NCI-H1694 treated with DMSO at 0.1 percent for 48 hours (cell line): Measurements from ENCODE around the gene BMP2.

Experiments used
- DNase-seq: peaks from one replicate; lab custom pipeline; 2025; lab: John Stamatoyannopoulos, UW

BMP2 gene

GRCh38 chr20:6767536-6768227 is at the start of gene BMP2:
BMP2 (plus strand) TSS chr20:6767686; CDS start chr20:6770127, 2,441 bp downstream.
- peak; percentile 11 for DNase-seq

DNA sequence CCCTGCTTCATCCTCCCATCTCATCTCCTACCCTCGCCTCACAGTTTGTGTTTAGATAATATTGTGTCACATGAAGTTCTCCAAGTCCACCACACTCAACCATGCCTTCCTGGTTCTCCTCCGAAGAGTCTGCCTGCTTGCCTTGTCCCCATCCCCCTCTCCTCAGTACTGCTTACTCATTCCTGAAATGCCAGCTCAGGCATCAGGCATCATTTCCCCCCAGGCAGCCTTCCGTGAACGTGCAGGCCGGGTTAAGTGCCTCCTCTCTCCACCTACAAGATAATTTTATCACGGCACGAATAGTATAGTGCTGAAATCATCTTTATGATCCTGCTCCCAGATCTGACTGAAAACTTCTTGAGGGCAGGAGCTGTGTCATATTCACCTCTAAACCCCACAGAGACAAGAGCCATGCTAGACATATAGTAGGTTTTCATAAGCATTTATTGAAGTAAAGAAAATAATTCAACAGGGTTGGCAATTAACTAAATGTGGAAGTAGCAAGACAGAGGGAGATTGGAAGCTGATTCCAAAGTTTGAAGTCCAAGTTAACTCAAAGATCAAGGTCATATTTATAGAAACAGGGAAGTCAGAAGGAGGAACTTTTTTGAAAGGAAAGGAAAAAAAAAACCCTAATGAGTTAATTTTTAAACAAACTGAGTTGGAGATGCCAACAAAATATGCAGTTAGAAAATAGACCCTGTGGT is 48.7 kb upstream of the BMP2 start:
- no peak for DNase-seq

DNA sequence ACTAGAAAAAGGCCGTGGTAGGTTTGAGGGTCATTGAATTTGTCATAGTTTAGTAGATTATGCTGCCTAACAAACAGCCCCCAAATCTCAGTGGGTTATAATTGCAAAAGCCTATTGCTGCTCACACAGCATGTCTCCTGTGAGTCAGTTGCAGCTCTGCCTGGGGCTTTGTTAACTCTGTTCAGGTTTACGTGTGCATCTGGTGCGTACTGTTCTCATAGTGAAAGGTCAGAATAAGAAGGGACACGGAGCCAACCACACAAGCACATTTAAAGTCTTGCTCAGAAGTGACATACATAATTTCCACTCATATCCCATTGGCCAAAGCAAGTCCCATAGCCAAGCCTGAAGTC is 48.1 kb upstream of the BMP2 start:
- DNase-seq: no peak

GRCh38 chr20:6726761-6727160 is 40.7 kb upstream of the BMP2 start:
- no peak for DNase-seq

DNA sequence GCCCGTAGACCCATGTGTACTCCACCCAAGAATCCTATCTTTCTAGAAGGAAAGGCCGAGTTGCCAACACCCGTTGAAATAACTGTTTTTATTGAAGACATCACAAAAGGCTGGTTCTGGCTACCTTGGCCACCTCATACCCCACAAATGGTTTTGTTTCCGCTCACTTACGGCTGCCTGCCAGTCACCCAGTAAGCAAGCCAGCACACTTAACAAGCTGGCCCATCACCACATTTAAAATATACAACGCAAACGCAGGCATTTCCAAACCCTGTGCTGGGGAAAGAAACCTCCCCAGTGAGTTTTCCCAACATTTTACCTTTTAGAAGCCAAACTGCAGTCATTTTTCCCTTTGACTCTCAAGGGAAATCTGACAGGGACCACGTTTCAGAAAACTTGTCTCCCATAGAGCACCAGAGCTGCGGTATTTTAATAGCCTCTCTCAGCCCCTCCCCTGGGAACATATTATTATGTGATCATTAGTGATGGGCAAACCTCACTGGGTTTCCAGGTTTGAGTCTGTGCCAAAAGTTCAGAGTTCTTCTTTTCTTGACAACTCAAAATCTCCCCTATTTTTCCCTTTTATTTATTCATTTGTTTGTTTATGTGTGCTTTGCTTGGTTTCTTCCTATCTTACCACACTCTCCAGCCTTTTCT is 36.7 kb upstream of the BMP2 start:
- DNase-seq: no peak

- DNase-seq: no peak
These were observed 35.5 kb upstream of the BMP2 start for GRCh38 chr20:6732001-6732447.

DNA sequence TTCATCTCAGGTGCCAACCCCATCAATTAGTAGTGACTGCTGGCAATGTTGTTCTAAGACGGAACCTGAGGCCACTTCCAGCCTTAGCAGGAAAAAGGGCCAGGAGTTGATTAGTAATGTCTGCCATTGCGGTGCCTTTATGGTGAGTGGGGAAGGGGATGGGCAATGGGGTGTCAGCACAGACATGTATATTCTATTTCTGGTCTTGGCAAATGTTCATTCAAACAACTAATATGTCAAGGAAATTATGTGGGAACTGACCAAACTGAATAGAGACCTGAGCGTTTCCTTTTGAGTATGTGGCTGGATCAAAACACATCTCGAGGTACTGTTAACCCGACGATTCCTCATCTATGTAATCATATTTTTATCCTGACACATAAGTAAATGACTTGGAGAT is 34.6 kb upstream of the BMP2 start:
- DNase-seq: no peak

DNA sequence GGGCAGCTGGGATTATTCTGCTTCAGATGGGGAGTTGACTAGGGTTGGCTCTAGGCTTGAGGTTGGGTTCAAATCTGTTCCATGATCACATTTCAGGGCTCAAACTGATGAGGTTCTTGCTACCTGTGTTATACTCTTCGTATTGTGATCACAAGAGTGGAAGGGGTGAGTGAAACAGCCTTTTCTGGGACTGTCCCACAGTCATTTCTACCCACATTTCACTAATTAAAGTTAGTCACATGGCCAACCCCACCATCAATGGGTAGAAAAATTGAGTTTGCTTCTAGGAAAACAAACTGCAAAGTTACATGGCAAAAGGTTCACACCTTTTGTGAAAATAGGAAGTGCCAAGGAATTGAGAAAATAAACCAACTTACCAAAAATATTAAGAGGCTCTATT is 33.5 kb upstream of the BMP2 start:
- no peak for DNase-seq

DNA sequence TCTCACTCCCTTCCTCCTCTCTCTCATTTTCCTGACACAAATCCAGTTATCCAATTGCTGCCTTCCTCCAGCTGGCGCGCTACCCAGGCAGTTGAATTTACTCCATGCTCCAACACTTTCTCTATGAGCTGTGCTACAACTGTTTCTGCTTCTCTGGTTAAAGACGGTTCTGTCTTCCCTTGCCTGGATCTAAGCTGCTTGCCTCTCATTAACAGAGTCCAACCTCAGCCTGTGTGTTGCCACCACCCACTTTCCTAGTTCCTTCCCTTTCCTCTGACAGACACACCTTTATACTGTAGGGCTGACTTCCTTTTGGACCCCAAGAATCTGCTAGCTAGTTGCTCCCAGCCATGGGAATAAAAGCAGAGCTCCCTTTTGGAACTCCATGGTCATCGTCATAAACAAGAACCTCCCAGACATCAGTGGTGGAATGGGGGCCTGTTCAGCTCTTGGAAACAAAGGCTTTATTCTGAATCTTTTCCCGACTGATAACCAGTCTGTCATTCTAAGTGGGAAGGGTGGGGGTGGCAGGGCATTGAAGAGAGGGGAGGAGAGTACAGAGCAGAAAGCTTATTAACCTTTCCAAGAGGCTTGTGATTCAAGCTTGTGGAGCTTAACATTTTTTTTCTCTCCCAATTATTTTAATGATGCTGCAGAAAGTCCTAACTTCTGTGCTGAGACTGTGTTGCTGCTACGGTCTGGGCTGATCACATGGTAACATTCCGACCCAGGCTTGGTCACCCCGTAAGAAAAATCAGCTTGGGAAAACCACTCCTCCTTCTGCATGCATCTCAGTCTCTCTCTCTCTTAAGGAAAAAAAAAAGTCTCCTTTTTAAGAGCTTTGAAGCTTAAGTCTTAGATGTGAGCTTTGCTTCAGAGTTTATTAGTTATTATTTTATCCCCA is 31.3 kb upstream of the BMP2 start:
- DNase-seq: no peak

- DNase-seq: no peak
These were observed 28.1 kb upstream of the BMP2 start for GRCh38 chr20:6739406-6739805.

DNA sequence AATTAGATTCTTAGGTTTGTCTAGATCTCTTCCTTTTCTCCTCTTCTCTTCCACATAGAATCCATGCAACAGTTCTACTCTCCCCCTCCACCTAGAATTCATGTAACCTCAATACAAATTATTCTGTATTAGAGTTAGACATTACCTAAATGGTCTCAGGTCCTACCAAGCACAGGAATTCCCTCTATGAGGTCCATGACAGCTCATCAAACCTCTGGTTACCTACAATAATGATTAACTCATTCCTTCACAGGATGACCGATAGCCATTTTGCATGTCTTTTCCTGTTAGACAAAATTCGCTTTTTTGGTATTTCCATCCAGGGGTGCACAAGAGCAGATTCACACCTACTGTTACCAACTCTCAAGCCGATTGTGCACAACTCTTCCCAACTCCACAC is 27.4 kb upstream of the BMP2 start:
- DNase-seq: no peak

- no peak for DNase-seq
These were observed 23.3 kb upstream of the BMP2 start for GRCh38 chr20:6744180-6744579.

- DNase-seq: no peak
These were observed 22.7 kb upstream of the BMP2 start for GRCh38 chr20:6744805-6745204.

DNA sequence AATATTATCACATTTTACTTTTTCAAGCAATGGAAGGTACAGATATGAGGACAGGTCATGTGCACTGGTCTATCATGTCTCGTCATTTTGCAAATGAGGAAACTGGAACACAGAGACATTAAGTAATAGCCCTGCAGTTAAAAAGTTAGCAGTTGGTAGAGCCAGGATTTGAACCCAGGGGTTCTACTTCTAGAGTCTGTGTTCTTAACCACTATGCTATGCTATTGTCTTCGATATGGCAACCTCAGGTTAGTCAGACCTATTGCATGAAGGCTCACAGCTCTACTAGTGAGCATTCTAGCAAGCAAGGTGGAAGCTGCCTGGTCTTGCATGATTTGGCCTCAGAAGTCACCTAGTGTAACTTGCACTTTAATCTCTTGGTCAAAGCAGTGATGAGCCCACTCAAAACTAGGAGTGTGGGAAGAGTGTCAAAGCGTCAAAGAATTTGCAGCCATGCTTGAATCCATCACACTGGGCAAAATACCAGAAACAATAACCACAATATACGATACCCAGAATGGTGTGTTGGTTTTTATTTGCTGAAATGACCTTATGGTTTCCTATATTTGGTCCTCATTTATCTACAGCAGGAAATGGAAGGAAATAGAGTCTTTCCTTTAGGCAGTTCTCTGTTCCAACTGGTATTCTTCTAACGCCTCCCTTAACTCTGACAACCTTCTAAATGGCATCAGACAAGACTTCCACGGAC is 20.4 kb upstream of the BMP2 start:
- no peak for DNase-seq

DNA sequence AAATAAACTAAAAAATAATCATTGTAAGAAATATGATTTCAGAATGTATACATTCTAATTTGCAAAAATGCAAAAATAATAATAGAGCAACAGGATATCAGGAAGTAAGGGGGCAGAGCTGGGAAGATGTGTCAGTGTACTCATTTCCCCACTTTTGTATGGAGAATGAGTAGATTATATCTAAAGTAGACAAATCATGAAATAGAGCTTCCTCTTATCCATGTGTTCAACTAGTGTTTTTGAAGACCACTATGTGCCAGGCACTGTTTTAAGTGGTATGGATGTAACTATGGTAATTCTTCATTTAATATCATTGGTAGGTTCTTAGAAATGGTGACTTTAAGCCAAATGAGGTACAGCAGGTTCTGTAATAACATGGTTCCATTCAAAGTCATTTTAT is 17.0 kb upstream of the BMP2 start:
- DNase-seq: no peak

DNA sequence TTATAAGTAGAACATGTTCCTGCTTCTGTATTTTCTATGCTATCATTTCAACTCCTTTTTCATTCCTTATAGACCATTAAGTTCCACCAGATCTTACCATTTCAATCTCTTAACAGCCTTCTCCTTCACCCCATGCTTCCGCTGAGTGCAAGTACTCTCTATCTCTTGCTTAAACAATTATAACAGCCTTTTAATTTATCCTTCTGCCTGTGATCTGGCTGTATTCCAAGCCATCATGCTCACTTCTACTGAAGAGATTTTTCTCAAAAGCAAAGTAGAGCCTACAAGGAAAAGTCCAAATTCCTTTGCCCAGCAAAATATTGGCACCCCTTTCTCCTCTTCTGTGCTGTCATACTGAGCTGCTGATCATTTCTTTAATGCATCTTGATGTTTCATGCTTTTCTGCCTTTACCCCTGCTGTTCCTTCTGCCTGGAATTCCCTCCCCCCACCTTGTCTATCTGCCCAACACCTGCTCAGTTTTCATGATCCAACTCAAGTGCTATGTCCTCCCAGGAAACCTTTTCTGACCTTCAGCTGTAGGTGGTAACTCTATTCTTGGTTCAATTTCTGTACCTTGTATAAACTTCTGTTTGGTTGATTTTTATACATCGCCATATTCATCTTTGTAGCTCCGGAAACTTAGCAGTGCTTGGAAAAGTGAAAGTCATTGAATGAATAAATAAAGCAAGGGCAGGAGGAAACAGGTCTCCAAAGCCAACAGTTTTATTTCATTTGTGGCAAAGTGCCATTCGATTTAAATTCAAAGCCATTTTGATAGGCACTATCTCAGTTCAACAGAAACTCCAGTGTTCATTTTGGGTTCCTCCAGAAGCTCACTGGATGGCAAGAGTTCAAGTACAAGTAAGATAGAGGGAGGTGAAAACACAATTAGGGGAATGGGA is 10.5 kb upstream of the BMP2 start:
- no peak for DNase-seq

DNA sequence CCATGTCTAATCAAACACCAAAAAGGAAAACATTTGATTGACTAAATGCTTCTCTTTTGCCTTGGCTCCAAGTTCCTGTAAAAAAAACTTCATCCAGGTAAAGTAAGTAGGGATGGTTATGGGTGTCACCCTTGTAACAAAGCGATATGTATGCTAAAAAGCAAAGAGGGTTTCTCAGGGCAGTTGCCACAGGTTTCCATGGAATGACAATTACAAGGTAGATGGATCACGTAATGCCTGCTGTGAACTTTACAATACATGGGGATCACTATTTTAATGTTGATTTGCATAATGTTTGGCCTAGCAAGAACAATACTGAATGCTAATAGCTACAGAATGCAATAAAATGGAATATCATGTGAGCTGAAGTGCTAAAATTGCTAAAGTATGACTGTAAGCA is 2.9 kb upstream of the BMP2 start:
- DNase-seq: no peak

DNA sequence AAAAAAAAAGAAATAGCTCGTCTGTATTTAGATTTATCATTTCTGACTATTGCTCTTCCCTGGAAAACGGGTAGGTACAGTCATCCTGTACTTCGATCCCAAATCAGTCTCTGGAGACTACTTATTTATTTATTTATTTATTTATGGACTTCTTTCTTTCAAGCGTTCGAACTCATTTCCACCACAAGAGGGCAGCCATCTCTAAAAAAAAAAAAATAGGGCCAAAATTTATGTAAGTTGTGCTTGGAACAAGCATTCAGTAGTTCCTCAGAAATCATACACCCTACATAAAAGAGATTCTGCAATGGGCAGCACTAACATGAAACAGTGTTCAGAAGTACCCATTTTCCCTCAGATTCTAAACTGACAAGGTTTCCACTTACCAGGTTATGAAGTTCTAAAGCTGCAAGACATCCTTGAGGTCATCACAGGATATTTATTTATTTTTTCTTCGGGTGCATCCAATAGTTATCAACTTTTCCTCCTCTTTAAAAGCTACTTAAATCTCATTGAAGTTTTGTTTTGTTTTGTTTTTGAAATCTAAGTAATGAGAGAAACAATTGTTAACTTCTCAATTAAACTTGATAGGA is 1.9 kb upstream of the BMP2 start:
- DNase-seq: peak; percentile 64

GRCh38 chr20:6766433-6766832 is 1.1 kb upstream of the BMP2 start:
- DNase-seq: no peak

DNA sequence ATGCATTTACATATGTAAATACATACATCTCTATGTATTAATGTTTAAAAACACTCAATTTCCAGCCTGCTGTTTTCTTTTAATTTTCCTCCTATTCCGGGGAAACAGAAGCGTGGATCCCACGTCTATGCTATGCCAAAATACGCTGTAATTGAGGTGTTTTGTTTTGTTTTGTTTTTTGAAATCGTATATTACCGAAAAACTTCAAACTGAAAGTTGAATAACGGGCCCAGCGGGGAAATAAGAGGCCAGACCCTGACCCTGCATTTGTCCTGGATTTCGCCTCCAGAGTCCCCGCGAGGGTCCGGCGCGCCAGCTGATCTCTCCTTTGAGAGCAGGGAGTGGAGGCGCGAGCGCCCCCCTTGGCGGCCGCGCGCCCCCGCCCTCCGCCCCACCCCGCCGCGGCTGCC is 355 bp upstream of the BMP2 start:
- DNase-seq: no peak
